Choroid plexus epithelial cell (primary cell): ENCODE results near the gene CASP8AP2.
A peak's percentile ranks its signal among the peaks of the same experiment; 100 is the strongest.
"Not testable (repeated sequence)": the region's sequence is repeated elsewhere in the genome, so short reads cannot be mapped to it uniquely, and the experiment has no call there.

Source experiments
- DNase-seq: peaks from one replicate; pipeline ENCODE4 v3.0.0-alpha.2; 2010; ENCODE audit warnings: low read depth
- H3K4me3 ChIP-seq: 2 replicates; pipeline ENCODE4 v1.5.1; 2011; ENCODE audit warnings: low read depth, mild to moderate bottlenecking, control low read depth, low read length, moderate library complexity
- CTCF ChIP-seq: conservative IDR thresholded peaks from 2 replicates; pipeline ENCODE4 v1.5.1; 2011; ENCODE audit warnings: low read depth, mild to moderate bottlenecking, control low read depth, inconsistent platforms, low read length, moderate library complexity

Gene CASP8AP2

GRCh38 chr6:89819336-89820130, 10.1 kb upstream of the CASP8AP2 start, which contains the start of gene MDN1:
MDN1 (minus strand) TSS chr6:89819794; CDS start chr6:89819607, 187 bp downstream.
- DNase-seq = peak; percentile 96
- H3K4me3 ChIP-seq = peak within 1 kb of the TSS; percentile 99
- no peak for TF ChIP-seq CTCF

GRCh38 chr6:89826029-89826528, 3.6 kb upstream of the CASP8AP2 start:
- no peak overlapping the region for H3K4me3 ChIP-seq
- peak; percentile 77 for DNase-seq
- no peak for TF ChIP-seq CTCF

GRCh38 chr6:89828475-89828987, 1.1 kb upstream of the CASP8AP2 start:
- DNase-seq = not testable (repeated sequence)
- peak overlapping the region; percentile 79 for H3K4me3 ChIP-seq

GRCh38 chr6:89828988-89829471, 650 bp upstream of the CASP8AP2 start:
- TF ChIP-seq CTCF = no peak
- DNase-seq = no peak

GRCh38 chr6:89830170-89830809, 610 bp downstream of the CASP8AP2 start:
- no peak for DNase-seq
- no peak for TF ChIP-seq CTCF
- peak overlapping the region; percentile 78 for H3K4me3 ChIP-seq

More at GRCh38 chr6:89828988-89829471, 650 bp upstream of the CASP8AP2 start:
- H3K4me3 ChIP-seq = peak overlapping the region; percentile 79

- peak; percentile 12 for DNase-seq
- no peak for TF ChIP-seq CTCF
- no peak overlapping the region for H3K4me3 ChIP-seq
These were observed 5.5 kb downstream of the CASP8AP2 start for GRCh38 chr6:89834884-89835792.
